Activated T-helper 9 cell treated with anti-CD3 and anti-CD28 coated beads, Interleukin-2, amount 50 U/mL, for 16 hours (primary cell): Measurements from ENCODE around the gene CLNK.

Source experiments
- DNase-seq: peaks from one replicate; pipeline ENCODE4 v3.0.0-alpha.2; 2020; ENCODE audit warnings: low read depth

CLNK gene

GRCh38 chr4:10612476-10612875 is 72.1 kb downstream of the CLNK start:
- DNase-seq, result no peak

- no peak for DNase-seq
Observed at GRCh38 chr4:10611673-10612072, 72.9 kb downstream of the CLNK start.

GRCh38 chr4:10608501-10609219 is 75.9 kb downstream of the CLNK start:
- DNase-seq, result no peak

- DNase-seq, result no peak
Observed at GRCh38 chr4:10607206-10607605, 77.4 kb downstream of the CLNK start.

- no peak for DNase-seq
Observed at GRCh38 chr4:10606483-10607155, 77.9 kb downstream of the CLNK start.

- DNase-seq, result no peak
Observed at GRCh38 chr4:10605746-10606482, 78.7 kb downstream of the CLNK start.

- no peak for DNase-seq
Observed at GRCh38 chr4:10605031-10605430, 79.5 kb downstream of the CLNK start.

GRCh38 chr4:10599574-10599973 is 85.0 kb downstream of the CLNK start:
- DNase-seq, result no peak

GRCh38 chr4:10598829-10599228 is 85.7 kb downstream of the CLNK start:
- no peak for DNase-seq

- no peak for DNase-seq
Observed at GRCh38 chr4:10596586-10597290, 87.8 kb downstream of the CLNK start.

- no peak for DNase-seq
Observed at GRCh38 chr4:10593130-10593529, 91.4 kb downstream of the CLNK start.

- DNase-seq, result no peak
Observed at GRCh38 chr4:10590896-10591295, 93.7 kb downstream of the CLNK start.

- DNase-seq, result no peak
Observed at GRCh38 chr4:10589799-10590198, 94.8 kb downstream of the CLNK start.

- no peak for DNase-seq
Observed at GRCh38 chr4:10589321-10589720, 95.2 kb downstream of the CLNK start.

- DNase-seq, result no peak
Observed at GRCh38 chr4:10587697-10588096, 96.9 kb downstream of the CLNK start.

- no peak for DNase-seq
Observed at GRCh38 chr4:10587296-10587695, 97.3 kb downstream of the CLNK start.

GRCh38 chr4:10584042-10584441 is 100.5 kb downstream of the CLNK start:
- no peak for DNase-seq

GRCh38 chr4:10582951-10583350 is 101.6 kb downstream of the CLNK start:
- no peak for DNase-seq

GRCh38 chr4:10582059-10582686 is 102.4 kb downstream of the CLNK start:
- DNase-seq, result no peak

GRCh38 chr4:10581022-10581421 is 103.5 kb downstream of the CLNK start:
- no peak for DNase-seq

GRCh38 chr4:10579648-10580047 is 104.9 kb downstream of the CLNK start:
- DNase-seq, result no peak
